Measurements from ENCODE around the gene BRMS1.

Gene BRMS1

DNA sequence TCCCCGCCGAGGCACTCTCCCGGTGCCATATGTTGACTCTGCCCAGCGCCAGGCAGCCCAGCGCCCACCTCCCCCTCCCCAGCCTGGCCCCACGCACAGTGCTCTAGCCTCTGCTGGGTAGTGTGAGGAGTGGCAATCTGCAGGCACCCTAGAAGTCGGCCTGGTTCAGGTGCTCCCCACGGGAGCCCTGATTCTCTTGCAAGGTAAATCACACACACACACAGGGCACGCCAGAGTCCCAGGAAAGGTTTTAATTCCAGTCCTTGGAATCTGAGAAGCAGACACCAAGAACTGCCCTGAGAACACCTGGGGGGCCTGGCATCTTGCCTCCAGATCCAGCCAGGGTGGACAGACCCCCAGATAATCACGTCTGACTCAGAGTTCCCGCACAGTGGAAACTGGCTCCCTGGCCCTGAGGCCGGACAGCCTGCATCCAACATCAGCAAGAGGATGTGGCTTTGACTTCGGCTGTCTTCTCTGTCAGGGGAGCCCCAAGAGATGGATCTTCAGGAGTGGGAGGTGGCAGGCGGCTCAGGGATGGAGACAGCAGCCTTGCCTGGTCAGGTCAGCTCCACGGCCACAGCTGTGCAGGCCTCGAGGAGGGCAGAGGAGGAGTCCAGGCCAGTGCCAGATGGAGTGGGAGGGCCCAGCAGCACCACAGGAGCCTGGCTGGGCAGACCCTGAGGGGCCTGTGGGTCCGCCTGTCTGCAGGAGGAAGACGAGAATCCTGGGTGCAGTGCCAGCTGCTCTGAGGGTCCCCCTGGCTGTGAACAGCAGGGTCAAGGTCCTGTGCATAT lies 7.6 kb downstream of the BRMS1 start:
- TF ChIP-seq, protein P1, sequence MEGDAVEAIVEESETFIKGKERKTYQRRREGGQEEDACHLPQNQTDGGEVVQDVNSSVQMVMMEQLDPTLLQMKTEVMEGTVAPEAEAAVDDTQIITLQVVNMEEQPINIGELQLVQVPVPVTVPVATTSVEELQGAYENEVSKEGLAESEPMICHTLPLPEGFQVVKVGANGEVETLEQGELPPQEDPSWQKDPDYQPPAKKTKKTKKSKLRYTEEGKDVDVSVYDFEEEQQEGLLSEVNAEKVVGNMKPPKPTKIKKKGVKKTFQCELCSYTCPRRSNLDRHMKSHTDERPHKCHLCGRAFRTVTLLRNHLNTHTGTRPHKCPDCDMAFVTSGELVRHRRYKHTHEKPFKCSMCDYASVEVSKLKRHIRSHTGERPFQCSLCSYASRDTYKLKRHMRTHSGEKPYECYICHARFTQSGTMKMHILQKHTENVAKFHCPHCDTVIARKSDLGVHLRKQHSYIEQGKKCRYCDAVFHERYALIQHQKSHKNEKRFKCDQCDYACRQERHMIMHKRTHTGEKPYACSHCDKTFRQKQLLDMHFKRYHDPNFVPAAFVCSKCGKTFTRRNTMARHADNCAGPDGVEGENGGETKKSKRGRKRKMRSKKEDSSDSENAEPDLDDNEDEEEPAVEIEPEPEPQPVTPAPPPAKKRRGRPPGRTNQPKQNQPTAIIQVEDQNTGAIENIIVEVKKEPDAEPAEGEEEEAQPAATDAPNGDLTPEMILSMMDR (IDR thresholded peaks at IDR 0.05; ENCODE audit: insufficient read depth, low read length, poor library complexity, severe bottlenecking): no peak
- Histone ChIP-seq H3K27me3 (replicated peaks; ENCODE audit: control insufficient read depth, insufficient read depth, low read length) (no peaks in the 10 kb centered on the region), H3K36me3 (ENCODE audit: control insufficient read depth, insufficient read depth, low read length) (peaks cover 35% of the 10 kb centered on the region), H3K4me3 (replicated peaks; ENCODE audit: low read depth, low read length) (no peak overlapping the region)
- no peak for DNase-seq (ENCODE audit: extremely low read depth, insufficient read length)

- H3K4me3 ChIP-seq (replicated peaks; ENCODE audit: low read depth, low read length): no peak within 1 kb of the TSS
- TF ChIP-seq, protein P1 (IDR thresholded peaks at IDR 0.05; ENCODE audit: insufficient read depth, low read length, poor library complexity, severe bottlenecking): peak; percentile 24
- peak; percentile 78 for DNase-seq (ENCODE audit: extremely low read depth, insufficient read length)
- H3K36me3 ChIP-seq (ENCODE audit: control insufficient read depth, insufficient read depth, low read length): peaks cover 27% of the 10 kb centered on the region
- no peaks in the 10 kb centered on the region for H3K27me3 ChIP-seq (replicated peaks; ENCODE audit: control insufficient read depth, insufficient read depth, low read length)
Measured at GRCh38 chr11:66336234-66337102, 8.4 kb downstream of the BRMS1 start, which contains the start of gene RIN1. Gene RIN1 (minus strand): TSS chr11:66336434. CDS start chr11:66336402, 32 bp downstream.

GRCh38 chr11:66335531-66336233 lies 9.2 kb downstream of the BRMS1 start:
- Histone ChIP-seq H3K36me3 (ENCODE audit: control insufficient read depth, insufficient read depth, low read length) (peaks cover 23% of the 10 kb centered on the region), H3K27me3 (replicated peaks; ENCODE audit: control insufficient read depth, insufficient read depth, low read length) (no peaks in the 10 kb centered on the region), H3K4me3 (replicated peaks; ENCODE audit: low read depth, low read length) (no peak overlapping the region)
- DNase-seq (ENCODE audit: extremely low read depth, insufficient read length): no peak
- TF ChIP-seq, protein P1 (IDR thresholded peaks at IDR 0.05; ENCODE audit: insufficient read depth, low read length, poor library complexity, severe bottlenecking): no peak

DNA sequence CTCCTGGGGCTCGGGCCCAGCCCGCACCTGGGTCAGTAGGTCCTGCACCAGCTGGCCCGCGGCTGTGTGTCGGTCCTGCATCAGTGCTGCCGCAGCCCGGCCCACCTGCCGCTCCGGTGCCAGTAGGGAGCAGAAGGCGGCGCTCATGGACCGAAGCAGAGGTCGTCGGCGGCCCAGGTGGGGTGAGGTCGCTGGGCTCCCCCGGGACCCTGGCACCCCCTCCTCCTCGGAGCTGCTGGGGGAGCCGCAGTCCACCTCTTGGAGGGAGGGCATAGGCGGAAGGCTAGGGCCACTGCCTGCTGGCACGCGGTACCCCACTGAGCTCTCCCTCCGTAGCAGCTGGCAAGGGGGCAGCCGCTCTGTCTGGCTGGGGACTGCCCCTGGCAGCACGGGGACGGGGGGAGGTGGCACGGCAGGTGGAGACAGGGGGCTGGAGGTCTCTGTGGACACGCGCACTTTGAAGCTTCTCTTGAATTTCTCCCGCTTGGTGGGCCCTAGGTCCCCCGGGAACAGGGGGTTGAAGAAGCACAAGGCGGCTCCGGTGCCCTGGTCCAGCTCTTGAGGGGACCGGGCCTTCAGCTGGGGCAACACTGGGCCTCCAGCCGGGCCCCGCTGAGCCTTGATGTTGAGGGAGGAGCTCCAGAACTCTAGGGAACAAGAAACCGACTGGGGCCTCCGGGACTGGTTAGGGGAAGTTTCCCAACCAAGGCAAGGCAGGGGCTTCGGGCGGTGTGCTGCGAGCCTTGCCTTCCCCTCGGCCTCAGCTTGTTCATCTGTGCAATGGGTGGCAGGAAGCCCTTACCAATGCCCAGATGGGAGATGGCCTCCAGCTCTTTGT lies 10.1 kb downstream of the BRMS1 start:
- H3K27me3 ChIP-seq (replicated peaks; ENCODE audit: control insufficient read depth, insufficient read depth, low read length): no peaks in the 10 kb centered on the region
- H3K36me3 ChIP-seq (ENCODE audit: control insufficient read depth, insufficient read depth, low read length): peaks cover 21% of the 10 kb centered on the region
- TF ChIP-seq, protein P1 (IDR thresholded peaks at IDR 0.05; ENCODE audit: insufficient read depth, low read length, poor library complexity, severe bottlenecking): no peak
- no peak overlapping the region for H3K4me3 ChIP-seq (replicated peaks; ENCODE audit: low read depth, low read length)
- no peak for DNase-seq (ENCODE audit: extremely low read depth, insufficient read length)
